Endodermal cell (in vitro differentiated cells): ENCODE results near the gene EIF3F. TPM values are rescaled to one million over a fixed set of nuclear protein-coding genes. Genes with fewer than 3 reads are reported as not detected.

Experiments used
- DNase-seq: peaks from one replicate; pipeline ENCODE4 v3.0.0-alpha.2; 2017
- H3K27ac ChIP-seq: 2 replicates; pipeline ENCODE4 v1.5.1; 2013; ENCODE audit warnings: mild to moderate bottlenecking, low read depth, low read length, moderate library complexity
- H3K27me3 ChIP-seq: 2 replicates; pipeline ENCODE4 v1.6.1; 2013; ENCODE audit warnings: mild to moderate bottlenecking, low read length, moderate library complexity; ENCODE audit not compliant: insufficient read depth, control insufficient read depth, poor library complexity, severe bottlenecking
- H3K36me3 ChIP-seq: 2 replicates; pipeline ENCODE4 v1.7.0; 2013; ENCODE audit warnings: mild to moderate bottlenecking, low read length, moderate library complexity; ENCODE audit not compliant: control insufficient read depth, insufficient read depth
- H3K4me1 ChIP-seq: one replicate; pipeline ENCODE4 v1.7.0; 2013; ENCODE audit warnings: low read length; ENCODE audit not compliant: control insufficient read depth, insufficient read depth
- H3K4me3 ChIP-seq: 2 replicates; pipeline ENCODE4 v1.5.1; 2013; ENCODE audit warnings: mild to moderate bottlenecking, low read length, moderate library complexity
- H3K9ac ChIP-seq: 2 replicates; pipeline ENCODE4 v1.6.1; 2013; ENCODE audit warnings: mild to moderate bottlenecking, low read length, moderate library complexity; ENCODE audit not compliant: poor library complexity, severe bottlenecking; ENCODE audit errors: extremely low read depth
- H3K9me3 ChIP-seq: 2 replicates; pipeline ENCODE4 v1.6.1; 2013; ENCODE audit warnings: mild to moderate bottlenecking, low read length, moderate library complexity; ENCODE audit not compliant: control insufficient read depth
- H3K27ac Mint-ChIP-seq: 2 replicates; pipeline ENCODE4 v1.8.0; 2020; ENCODE audit warnings: mixed read lengths
- H3K27me3 Mint-ChIP-seq: 2 replicates; pipeline ENCODE4 v1.8.0; 2021; ENCODE audit warnings: mild to moderate bottlenecking, mixed read lengths; ENCODE audit not compliant: insufficient read depth
- H3K36me3 Mint-ChIP-seq: 2 replicates; pipeline ENCODE4 v1.8.0; 2020; ENCODE audit warnings: low read depth, mixed read lengths
- H3K4me1 Mint-ChIP-seq: 2 replicates; pipeline ENCODE4 v1.8.0; 2020; ENCODE audit warnings: mixed read lengths
- H3K4me3 Mint-ChIP-seq: 2 replicates; pipeline ENCODE4 v1.8.0; 2020; ENCODE audit warnings: mild to moderate bottlenecking, moderate library complexity, mixed read lengths
- H3K9me3 Mint-ChIP-seq: 2 replicates; pipeline ENCODE4 v1.8.0; 2020; ENCODE audit warnings: mild to moderate bottlenecking, mixed read lengths
- CTCF ChIP-seq: fragments of 200-600 bp; sonication (generic); conservative IDR thresholded peaks from 2 replicates; pipeline ENCODE4 v1.5.0; 2021; ENCODE audit warnings: antibody characterized with exemption, mild to moderate bottlenecking
- WGBS, 2 experiments: methylation state at CpG; one replicate each; pipeline versions ENCODE4 v1.1.5 to v1.1.7; 2013; ENCODE audit warnings: missing lambda C conversion rate in 2 of 2, mixed read lengths in 1 of 2; ENCODE audit not compliant: insufficient coverage in 1 of 2, insufficient read length in 1 of 2; 5-methylcytosine and 5-hydroxymethylcytosine counted together
- total RNA-seq, 2 donors: library from RNA; stranded (reverse); fragmentation: NEBNext Ultra II Directional in 1 of 2; extraction: Animal tissue kit (Norgen Biotek cat#: 25700) in 1 of 2; gene quantifications; 2 replicates in 1 of 2; 3 replicates in 1 of 2; pipeline ENCODE4 v1.2.1, GENCODE V29; 2021

EIF3F gene
- total RNA-seq, 2 donors from 2014 or later = 349 to 354 TPM

GRCh38 chr11:7967097-7967496 is 20.0 kb upstream of the EIF3F start:
- H3K27me3 ChIP-seq = no peaks in the 10 kb centered on the region
- Mint-ChIP-seq H3K4me1 (peaks cover 25% of the 10 kb centered on the region), H3K36me3 (no peaks in the 10 kb centered on the region), H3K27ac (no peak overlapping the region), H3K27me3 (no peaks in the 10 kb centered on the region), H3K4me3 (no peak overlapping the region), H3K9me3 (no peaks in the 10 kb centered on the region)
- no peaks in the 10 kb centered on the region for H3K4me1 ChIP-seq
- 83 to 92% methylated on average over 1 of the region's 1 CpG for WGBS, 2 experiments
- TF ChIP-seq CTCF = no peak
- no peaks in the 10 kb centered on the region for H3K36me3 ChIP-seq
- DNase-seq = no peak
- no peak overlapping the region for H3K4me3 ChIP-seq
- H3K27ac ChIP-seq = no peak overlapping the region
- H3K9ac ChIP-seq = no peak overlapping the region
- no peaks in the 10 kb centered on the region for H3K9me3 ChIP-seq

- no peaks in the 10 kb centered on the region for H3K9me3 Mint-ChIP-seq
- Histone ChIP-seq H3K36me3 (no peaks in the 10 kb centered on the region), H3K4me1 (no peaks in the 10 kb centered on the region), H3K9me3 (no peaks in the 10 kb centered on the region), H3K27me3 (no peaks in the 10 kb centered on the region), H3K4me3 (no peak overlapping the region), H3K27ac (no peak overlapping the region), H3K9ac (no peak overlapping the region)
- H3K36me3 Mint-ChIP-seq = no peaks in the 10 kb centered on the region
- no peak for TF ChIP-seq CTCF
- no peak overlapping the region for H3K4me3 Mint-ChIP-seq
- DNase-seq = no peak
- H3K27me3 Mint-ChIP-seq = no peaks in the 10 kb centered on the region
- peaks cover 25% of the 10 kb centered on the region for H3K4me1 Mint-ChIP-seq
- H3K27ac Mint-ChIP-seq = no peak overlapping the region
Observed at GRCh38 chr11:7967826-7968225, 19.3 kb upstream of the EIF3F start.

- no peak overlapping the region for H3K27ac Mint-ChIP-seq
- no peak for DNase-seq
- no peak overlapping the region for H3K4me3 ChIP-seq
- H3K9me3 ChIP-seq = no peaks in the 10 kb centered on the region
- H3K4me1 ChIP-seq = no peaks in the 10 kb centered on the region
- H3K27me3 Mint-ChIP-seq = no peaks in the 10 kb centered on the region
- H3K4me1 Mint-ChIP-seq = peaks cover 25% of the 10 kb centered on the region
- no peak overlapping the region for H3K4me3 Mint-ChIP-seq
- 91% methylated on average over 2 of the region's 2 CpGs; no CpG with 5 or more reads in 1 of the 2 experiments for WGBS, 2 experiments
- no peak overlapping the region for H3K9ac ChIP-seq
- no peak overlapping the region for H3K27ac ChIP-seq
- no peaks in the 10 kb centered on the region for H3K36me3 ChIP-seq
- TF ChIP-seq CTCF = no peak
- no peaks in the 10 kb centered on the region for H3K27me3 ChIP-seq
- no peaks in the 10 kb centered on the region for H3K9me3 Mint-ChIP-seq
- no peaks in the 10 kb centered on the region for H3K36me3 Mint-ChIP-seq
Observed at GRCh38 chr11:7968686-7969085, 18.5 kb upstream of the EIF3F start.
